LNCAP (cell line): Measurements from ENCODE around the gene LTO1.

Experiments used
- TF ChIP-seq, protein P1 (sequence below): fragments of 450-650 bp; IDR thresholded peaks from 2 replicates; pipeline ENCODE4 v1.5.1; 2017; ENCODE audit warnings: mild to moderate bottlenecking

The LTO1 gene

DNA sequence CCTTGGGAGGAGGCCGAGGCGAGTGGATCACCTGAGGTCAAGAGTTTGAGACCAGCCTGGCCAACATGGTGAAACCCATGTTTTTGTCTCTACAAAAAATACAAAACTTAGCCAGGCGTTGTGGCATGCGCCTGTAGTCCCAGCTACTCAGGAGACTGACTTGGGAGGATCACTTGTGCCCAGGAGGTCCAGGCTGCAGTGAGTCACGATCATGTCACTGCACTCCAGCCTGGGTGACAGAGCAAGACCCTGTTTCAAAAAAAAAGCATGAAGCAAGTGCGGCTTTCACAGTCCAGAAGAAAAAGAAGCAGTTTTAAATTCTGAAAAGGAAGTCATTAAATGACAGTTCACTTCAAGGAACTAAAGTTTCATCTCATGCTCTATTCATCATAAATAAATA, 7.1 kb upstream of the LTO1 start:
- TF ChIP-seq, protein P1, sequence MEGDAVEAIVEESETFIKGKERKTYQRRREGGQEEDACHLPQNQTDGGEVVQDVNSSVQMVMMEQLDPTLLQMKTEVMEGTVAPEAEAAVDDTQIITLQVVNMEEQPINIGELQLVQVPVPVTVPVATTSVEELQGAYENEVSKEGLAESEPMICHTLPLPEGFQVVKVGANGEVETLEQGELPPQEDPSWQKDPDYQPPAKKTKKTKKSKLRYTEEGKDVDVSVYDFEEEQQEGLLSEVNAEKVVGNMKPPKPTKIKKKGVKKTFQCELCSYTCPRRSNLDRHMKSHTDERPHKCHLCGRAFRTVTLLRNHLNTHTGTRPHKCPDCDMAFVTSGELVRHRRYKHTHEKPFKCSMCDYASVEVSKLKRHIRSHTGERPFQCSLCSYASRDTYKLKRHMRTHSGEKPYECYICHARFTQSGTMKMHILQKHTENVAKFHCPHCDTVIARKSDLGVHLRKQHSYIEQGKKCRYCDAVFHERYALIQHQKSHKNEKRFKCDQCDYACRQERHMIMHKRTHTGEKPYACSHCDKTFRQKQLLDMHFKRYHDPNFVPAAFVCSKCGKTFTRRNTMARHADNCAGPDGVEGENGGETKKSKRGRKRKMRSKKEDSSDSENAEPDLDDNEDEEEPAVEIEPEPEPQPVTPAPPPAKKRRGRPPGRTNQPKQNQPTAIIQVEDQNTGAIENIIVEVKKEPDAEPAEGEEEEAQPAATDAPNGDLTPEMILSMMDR = no peak

DNA sequence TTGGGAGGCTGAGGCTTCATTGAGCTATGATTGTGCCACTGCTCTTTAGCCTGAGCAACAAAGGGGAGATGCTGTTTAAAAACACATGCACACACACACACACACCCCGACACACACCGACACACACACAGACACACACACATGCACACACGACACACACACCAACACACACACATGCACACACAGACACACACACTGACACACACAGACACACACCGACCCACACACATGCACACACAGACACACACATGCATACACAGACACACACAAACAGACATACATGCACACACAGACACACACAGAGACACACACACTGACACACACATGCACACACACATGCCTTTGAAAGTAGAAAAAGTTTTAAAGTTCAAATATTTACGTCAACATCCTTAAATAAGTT, 5.5 kb upstream of the LTO1 start:
- TF ChIP-seq, protein P1 = no peak

DNA sequence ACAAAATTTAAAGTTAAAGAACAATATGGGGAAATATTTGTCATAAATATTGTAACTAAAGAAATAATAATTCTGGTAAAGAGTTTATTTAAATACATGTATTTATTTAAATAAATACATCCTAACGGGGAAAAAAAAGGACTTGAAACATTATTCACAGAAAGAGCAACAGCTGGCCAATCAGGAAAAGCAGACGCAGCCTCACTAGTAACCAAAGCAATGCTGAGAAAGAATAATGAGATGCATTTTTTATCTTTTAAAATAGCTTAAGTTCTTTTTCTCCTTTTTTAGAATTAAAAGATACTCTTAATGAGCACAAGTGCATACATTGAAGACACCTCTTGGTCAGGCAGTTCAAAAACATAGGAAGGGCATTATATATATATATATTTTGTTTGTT, 2.6 kb upstream of the LTO1 start:
- TF ChIP-seq, protein P1 = no peak

DNA sequence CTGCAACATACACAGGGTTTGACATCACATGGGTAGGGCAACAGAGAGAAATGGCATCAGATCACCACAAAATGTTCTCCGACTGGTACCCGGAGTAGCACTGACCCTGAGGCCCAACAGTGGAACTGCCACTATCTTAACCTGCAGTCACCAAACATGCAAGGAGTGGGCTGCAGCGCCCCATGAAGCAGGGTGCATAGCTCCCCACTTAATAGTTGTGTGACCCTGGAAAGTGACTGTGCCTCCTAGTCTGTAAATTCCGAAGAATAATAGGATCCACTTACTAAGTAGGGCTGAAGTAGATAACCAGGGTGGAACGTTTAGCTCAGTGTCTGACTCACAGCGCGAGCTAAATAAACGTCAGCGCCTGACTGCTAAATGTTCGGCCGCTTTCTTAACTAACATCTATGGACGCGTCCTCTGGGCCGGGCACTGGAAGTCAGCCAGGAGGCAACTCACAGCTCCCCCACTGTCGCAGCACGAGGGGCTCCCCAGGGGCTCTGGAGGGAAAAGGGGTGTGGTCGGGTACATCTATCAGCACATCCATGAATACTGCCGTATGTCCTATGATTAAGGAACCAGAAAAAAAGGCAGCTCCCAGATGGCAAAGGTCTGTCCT, 777 bp downstream of the LTO1 start:
- TF ChIP-seq, protein P1 = no peak

DNA sequence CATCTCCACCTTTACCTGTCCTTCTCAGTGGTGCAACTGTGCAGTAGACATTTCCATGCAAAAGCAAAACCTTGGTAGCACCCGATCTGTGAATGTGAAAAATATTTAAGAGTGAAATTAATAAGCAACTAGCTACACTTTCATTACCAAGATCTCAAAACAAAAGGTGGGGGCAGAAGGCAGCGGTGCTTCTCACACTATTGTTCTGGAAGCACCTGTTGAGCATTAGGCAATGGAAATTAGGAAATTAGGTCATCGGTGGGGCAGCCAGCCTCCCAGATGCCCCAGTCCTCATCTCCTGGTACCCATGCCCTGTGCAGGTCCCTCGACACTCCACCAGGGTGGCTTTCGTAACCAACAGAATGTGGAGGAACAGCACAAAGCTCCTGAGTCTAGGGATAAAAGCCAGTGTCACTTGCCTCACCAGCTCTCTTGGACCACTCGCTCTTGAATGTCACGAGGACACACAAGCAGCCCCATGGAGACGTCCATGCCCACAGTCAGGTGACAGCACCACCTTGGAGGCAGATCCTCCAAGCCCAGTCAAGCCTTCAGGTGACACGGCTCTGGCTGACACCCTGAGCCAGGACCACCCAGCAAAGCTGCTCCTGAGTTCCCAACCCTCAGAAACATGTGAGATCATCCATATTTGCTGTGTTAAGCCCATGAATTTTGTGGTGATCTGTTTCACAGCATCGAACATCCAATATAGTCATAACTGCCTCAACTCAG, 3.3 kb downstream of the LTO1 start:
- TF ChIP-seq, protein P1 = no peak

DNA sequence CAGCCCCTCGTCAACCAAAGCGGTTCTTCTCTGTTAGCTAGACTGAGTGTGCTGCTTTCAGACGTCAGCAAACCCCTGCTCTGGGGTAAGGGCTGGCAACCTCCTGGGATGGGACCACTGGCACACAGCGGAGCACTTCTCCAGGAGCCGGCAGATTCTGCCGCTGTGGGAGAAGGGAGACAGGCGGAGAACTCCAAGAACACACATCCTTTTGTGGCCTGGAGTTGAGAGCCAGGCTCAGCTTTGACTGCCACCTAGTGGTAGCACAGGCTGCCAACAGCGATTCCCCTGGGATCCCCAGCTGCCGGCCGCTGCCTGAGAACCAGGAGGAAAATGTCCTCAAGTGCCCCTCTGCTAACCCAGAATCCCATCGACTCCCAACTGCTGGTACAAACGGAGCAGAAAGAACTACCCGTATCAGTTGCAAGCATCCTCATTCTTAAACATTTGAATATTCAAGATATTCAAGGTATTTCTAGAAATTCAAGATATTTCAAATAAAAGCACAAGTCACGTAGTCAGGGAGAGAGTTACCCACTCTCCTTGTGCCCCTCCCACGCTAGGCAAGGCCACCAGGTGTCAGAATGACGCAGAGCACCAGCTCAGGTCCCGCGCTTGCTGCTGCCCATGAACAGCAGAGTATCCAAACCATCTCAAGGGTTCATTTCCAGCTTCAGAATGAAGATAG, 4.9 kb downstream of the LTO1 start:
- TF ChIP-seq, protein P1 = peak; percentile 94

DNA sequence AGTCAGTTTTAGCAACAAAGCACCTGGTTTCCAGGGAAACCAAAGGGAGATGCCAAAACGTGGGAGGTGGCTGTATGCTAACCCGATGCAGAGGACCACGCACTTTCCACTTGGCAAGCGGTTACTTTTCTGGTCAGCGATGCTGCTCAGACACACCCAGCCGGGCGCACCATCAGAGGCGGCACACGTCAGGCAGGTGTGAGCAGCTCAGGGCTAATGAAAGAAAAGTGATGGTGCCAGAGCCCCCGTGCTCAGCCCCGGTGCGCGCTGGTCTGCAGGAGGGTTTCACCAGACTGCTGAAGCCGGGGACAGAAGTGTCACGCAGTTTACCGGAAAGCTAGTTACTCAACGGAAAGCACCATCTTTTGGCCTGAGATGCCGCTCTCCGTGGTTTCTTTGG, 5.7 kb downstream of the LTO1 start:
- TF ChIP-seq, protein P1 = no peak
